ENCODE data around the gene TNRC6C. TPM values are rescaled to one million over a fixed set of nuclear protein-coding genes. Genes with fewer than 3 reads are reported as not detected.

Gene TNRC6C
- total RNA-seq, 1 experiment from 2014 or later = not detected

- H3K4me2 ChIP-seq (ENCODE audit: low read depth, low read length, poor library complexity, severe bottlenecking) = no peak overlapping the region
- H3K4me1 ChIP-seq (ENCODE audit: low read length) = peaks cover 8% of the 10 kb centered on the region
- H3K79me2 ChIP-seq (ENCODE audit: low read length) = no peaks in the 10 kb centered on the region
- no peaks in the 10 kb centered on the region for H3K9me2 ChIP-seq (replicated peaks; ENCODE audit: insufficient read depth, low read length)
- peaks cover 14% of the 10 kb centered on the region for H4K20me1 ChIP-seq (ENCODE audit: insufficient read depth, low read depth, low read length)
- H3K36me3 ChIP-seq (ENCODE audit: insufficient read depth, low read length) = peaks cover 6% of the 10 kb centered on the region
- no peaks in the 10 kb centered on the region for H3K9me3 ChIP-seq (ENCODE audit: low read length)
- no peak overlapping the region for H2AFZ ChIP-seq (ENCODE audit: low read length)
- no peak overlapping the region for H3K27ac ChIP-seq (ENCODE audit: low read length)
- H3K4me3 ChIP-seq (ENCODE audit: low read length) = no peak overlapping the region
- H3K27me3 ChIP-seq (ENCODE audit: low read length) = no peaks in the 10 kb centered on the region
- H3K9ac ChIP-seq (ENCODE audit: low read length) = no peak overlapping the region
- no peak for DNase-seq
Measured at GRCh38 chr17:78116411-78116810, 157.9 kb downstream of the TNRC6C start.

GRCh38 chr17:78117027-78117981 is 158.8 kb downstream of the TNRC6C start:
- H3K9me2 ChIP-seq (replicated peaks; ENCODE audit: insufficient read depth, low read length) = no peaks in the 10 kb centered on the region
- no peak overlapping the region for H3K27ac ChIP-seq (ENCODE audit: low read length)
- H3K79me2 ChIP-seq (ENCODE audit: low read length) = 0 out of 2 replicates have a peak, but pooled peaks cover 2% of the 10 kb centered on the region
- no peak overlapping the region for H3K9ac ChIP-seq (ENCODE audit: low read length)
- no peak overlapping the region for H3K4me3 ChIP-seq (ENCODE audit: low read length)
- no peak overlapping the region for H3K4me2 ChIP-seq (ENCODE audit: low read depth, low read length, poor library complexity, severe bottlenecking)
- peaks cover 8% of the 10 kb centered on the region for H3K4me1 ChIP-seq (ENCODE audit: low read length)
- peaks cover 5% of the 10 kb centered on the region for H3K36me3 ChIP-seq (ENCODE audit: insufficient read depth, low read length)
- H3K27me3 ChIP-seq (ENCODE audit: low read length) = no peaks in the 10 kb centered on the region
- H4K20me1 ChIP-seq (ENCODE audit: insufficient read depth, low read depth, low read length) = peaks cover 6% of the 10 kb centered on the region; the same call in 1 of the 2 replicates
- no peak overlapping the region for H2AFZ ChIP-seq (ENCODE audit: low read length)
- H3K9me3 ChIP-seq (ENCODE audit: low read length) = no peaks in the 10 kb centered on the region
- DNase-seq = no peak

DNA sequence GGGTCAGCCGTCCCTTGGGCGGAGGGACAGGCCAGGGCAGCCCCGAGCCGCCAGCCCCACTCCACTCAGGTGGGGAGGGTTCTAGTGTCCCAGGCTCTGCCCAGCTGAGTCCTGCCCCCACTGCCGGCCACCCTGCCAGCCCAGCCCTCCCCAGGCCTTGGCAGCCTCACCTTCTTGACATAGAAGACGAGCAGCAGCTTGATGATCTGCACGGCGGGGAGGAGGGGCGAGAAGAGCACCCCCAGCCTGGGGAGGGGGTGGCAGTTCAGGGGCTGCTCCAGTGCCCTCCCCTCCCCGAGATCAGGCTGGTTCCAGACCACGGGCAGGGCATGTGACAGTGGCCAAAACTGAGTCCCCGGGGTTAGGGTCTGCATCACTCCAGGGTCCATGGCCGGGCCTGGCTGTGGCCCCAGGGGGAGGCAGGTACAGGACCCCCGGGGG is 160.3 kb downstream of the TNRC6C start:
- Histone ChIP-seq H3K36me3 (ENCODE audit: insufficient read depth, low read length) (peaks cover 13% of the 10 kb centered on the region), H2AFZ (ENCODE audit: low read length) (no peak overlapping the region), H3K9me2 (replicated peaks; ENCODE audit: insufficient read depth, low read length) (no peaks in the 10 kb centered on the region), H3K4me1 (ENCODE audit: low read length) (peaks cover 8% of the 10 kb centered on the region), H3K4me3 (ENCODE audit: low read length) (no peak overlapping the region), H3K4me2 (ENCODE audit: low read depth, low read length, poor library complexity, severe bottlenecking) (no peak overlapping the region), H3K27me3 (ENCODE audit: low read length) (no peaks in the 10 kb centered on the region), H3K9me3 (ENCODE audit: low read length) (no peaks in the 10 kb centered on the region), H4K20me1 (ENCODE audit: insufficient read depth, low read depth, low read length) (peaks cover 8% of the 10 kb centered on the region; the same call in 1 of the 2 replicates), H3K27ac (ENCODE audit: low read length) (no peak overlapping the region), H3K9ac (ENCODE audit: low read length) (no peak overlapping the region), H3K79me2 (ENCODE audit: low read length) (peaks cover 13% of the 10 kb centered on the region)
- DNase-seq = no peak

DNA sequence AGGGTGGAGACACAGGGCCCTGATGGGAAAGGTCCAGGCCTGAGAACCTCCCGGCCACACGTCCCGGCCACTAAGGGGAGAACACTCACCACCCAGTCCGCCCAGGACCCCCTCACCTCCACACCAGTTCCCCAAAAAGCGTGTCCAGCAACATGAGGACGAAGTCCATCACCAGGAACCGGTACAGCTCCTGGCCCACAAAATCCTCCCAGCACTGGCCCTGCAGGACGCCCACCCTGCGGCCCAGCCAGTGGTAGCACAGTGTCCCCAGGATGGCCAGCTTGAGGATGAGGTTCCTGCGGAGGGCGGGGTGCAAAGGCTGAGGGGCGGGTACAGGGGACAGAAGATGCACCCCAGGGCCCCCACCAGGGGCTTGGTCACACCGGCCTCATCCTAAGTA is 162.0 kb downstream of the TNRC6C start:
- H3K79me2 ChIP-seq (ENCODE audit: low read length) = peaks cover 19% of the 10 kb centered on the region
- peaks cover 25% of the 10 kb centered on the region for H3K4me1 ChIP-seq (ENCODE audit: low read length)
- H3K9ac ChIP-seq (ENCODE audit: low read length) = no peak overlapping the region
- H3K9me2 ChIP-seq (replicated peaks; ENCODE audit: insufficient read depth, low read length) = no peaks in the 10 kb centered on the region
- peaks cover 15% of the 10 kb centered on the region for H3K36me3 ChIP-seq (ENCODE audit: insufficient read depth, low read length)
- no peaks in the 10 kb centered on the region for H3K9me3 ChIP-seq (ENCODE audit: low read length)
- no peak overlapping the region for H3K4me3 ChIP-seq (ENCODE audit: low read length)
- no peak for DNase-seq
- H2AFZ ChIP-seq (ENCODE audit: low read length) = no peak overlapping the region
- no peaks in the 10 kb centered on the region for H3K27me3 ChIP-seq (ENCODE audit: low read length)
- no peak overlapping the region for H3K27ac ChIP-seq (ENCODE audit: low read length)
- peaks cover 6% of the 10 kb centered on the region; the same call in 1 of the 2 replicates for H4K20me1 ChIP-seq (ENCODE audit: insufficient read depth, low read depth, low read length)
- H3K4me2 ChIP-seq (ENCODE audit: low read depth, low read length, poor library complexity, severe bottlenecking) = no peak overlapping the region

DNA sequence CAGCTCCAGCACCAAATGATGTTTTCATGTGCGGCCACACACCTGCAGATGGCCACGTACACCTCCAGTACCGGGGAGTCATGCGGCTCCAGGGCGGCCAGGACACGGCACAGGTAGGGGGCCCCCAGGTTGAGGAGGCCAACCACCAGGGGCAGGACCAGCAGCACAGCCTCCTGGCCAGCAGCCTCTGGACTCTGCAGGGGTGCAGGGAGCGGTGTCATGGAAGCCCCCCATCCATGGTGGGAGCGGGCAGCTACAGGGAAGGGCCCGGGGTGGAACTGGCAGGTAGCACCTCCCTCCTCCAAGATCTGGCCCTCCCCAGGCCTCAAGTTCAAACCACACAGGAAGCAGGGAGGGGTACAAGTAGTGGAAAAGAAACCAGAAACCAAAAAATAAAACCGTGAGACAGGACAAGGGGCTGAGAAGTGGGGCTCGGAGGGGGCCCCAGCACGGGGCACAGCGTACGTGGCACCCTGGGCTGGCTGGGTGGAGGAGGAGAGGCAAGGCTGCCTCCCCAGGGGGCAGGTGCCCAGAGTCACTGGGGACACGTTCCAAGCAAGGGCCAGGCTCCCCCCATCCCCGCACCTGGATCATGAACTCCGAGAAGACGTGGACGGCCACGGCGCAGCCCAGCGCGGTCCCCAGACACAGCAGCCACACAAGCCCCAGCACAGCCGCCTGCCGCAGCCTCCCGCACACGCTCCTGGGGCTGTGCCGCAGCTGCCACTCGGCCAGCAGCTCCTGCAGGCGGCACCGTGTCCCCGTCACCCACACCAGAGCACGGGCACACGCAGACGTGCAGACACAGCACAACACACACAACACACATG is 162.7 kb downstream of the TNRC6C start:
- Histone ChIP-seq H3K9ac (ENCODE audit: low read length) (no peak overlapping the region), H3K9me3 (ENCODE audit: low read length) (no peaks in the 10 kb centered on the region), H2AFZ (ENCODE audit: low read length) (no peak overlapping the region), H4K20me1 (ENCODE audit: insufficient read depth, low read depth, low read length) (peaks cover 6% of the 10 kb centered on the region; the same call in 1 of the 2 replicates), H3K36me3 (ENCODE audit: insufficient read depth, low read length) (peaks cover 15% of the 10 kb centered on the region), H3K4me1 (ENCODE audit: low read length) (peaks cover 32% of the 10 kb centered on the region), H3K79me2 (ENCODE audit: low read length) (peaks cover 26% of the 10 kb centered on the region), H3K4me3 (ENCODE audit: low read length) (no peak overlapping the region), H3K27me3 (ENCODE audit: low read length) (no peaks in the 10 kb centered on the region), H3K27ac (ENCODE audit: low read length) (no peak overlapping the region), H3K4me2 (ENCODE audit: low read depth, low read length, poor library complexity, severe bottlenecking) (no peak overlapping the region), H3K9me2 (replicated peaks; ENCODE audit: insufficient read depth, low read length) (no peaks in the 10 kb centered on the region)
- DNase-seq = no peak

DNA sequence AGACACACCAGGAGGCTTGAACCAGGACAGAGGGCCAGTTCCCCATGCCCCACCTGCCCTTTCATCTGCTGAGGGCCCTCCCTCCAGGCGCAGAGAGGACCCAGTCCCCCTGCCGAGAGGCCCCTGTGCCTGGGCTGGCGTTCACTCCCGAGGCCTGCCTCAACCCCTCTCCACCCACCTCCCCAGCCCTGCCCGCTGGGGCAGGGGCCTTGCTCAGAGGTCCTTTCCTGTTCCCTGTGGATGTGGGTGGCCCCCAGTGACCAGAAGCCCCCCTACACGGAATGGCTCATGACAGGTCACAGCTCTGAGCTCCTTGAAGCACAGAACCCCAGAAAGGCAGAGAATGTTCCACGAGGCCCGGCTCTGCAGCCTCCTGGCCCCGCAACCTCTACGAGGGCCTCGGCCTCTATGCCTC is 163.3 kb downstream of the TNRC6C start:
- Histone ChIP-seq H3K4me3 (ENCODE audit: low read length) (no peak overlapping the region), H3K36me3 (ENCODE audit: insufficient read depth, low read length) (peaks cover 15% of the 10 kb centered on the region), H3K27me3 (ENCODE audit: low read length) (no peaks in the 10 kb centered on the region), H3K4me2 (ENCODE audit: low read depth, low read length, poor library complexity, severe bottlenecking) (no peak overlapping the region), H3K79me2 (ENCODE audit: low read length) (peaks cover 32% of the 10 kb centered on the region), H3K27ac (ENCODE audit: low read length) (no peak overlapping the region), H3K9me3 (ENCODE audit: low read length) (no peaks in the 10 kb centered on the region), H4K20me1 (ENCODE audit: insufficient read depth, low read depth, low read length) (peaks cover 6% of the 10 kb centered on the region; the same call in 1 of the 2 replicates), H3K9me2 (replicated peaks; ENCODE audit: insufficient read depth, low read length) (no peaks in the 10 kb centered on the region), H2AFZ (ENCODE audit: low read length) (no peak overlapping the region), H3K4me1 (ENCODE audit: low read length) (peaks cover 37% of the 10 kb centered on the region), H3K9ac (ENCODE audit: low read length) (no peak overlapping the region)
- DNase-seq = no peak

DNA sequence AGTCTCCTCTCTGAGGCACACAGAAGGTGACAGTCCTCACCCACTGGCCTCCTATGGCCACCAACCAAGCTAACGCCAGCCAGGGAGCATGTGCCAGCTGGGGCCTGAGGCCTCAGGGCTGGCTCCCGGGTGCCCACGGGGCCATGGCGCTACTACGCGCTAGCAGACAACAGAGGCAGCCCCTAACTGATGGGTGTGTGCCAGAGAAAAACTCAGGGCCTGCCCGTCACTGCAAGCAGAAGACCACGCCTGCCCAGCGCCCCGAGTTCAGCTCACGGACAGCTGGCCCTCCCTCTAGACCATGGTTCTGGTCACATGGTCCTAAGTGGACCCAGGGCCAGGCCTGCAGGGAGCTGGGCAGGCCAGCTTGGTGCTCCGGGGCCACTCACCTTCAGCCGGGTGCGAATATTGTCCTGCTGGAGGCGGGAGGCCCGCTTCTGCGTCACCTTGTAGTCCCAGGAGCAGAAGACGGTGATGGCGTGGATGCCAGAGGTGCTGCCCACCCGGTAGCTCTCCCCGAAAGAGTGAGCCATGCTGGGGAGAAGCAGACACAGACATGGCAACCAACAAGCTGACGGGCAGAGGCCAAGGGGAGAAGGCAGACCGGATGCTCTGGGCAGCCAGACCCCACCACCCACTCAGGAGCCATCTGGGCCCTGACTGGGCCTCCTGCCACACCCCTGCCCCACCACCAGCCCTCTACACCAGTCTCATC is 163.9 kb downstream of the TNRC6C start:
- no peak overlapping the region for H3K9ac ChIP-seq (ENCODE audit: low read length)
- peaks cover 42% of the 10 kb centered on the region for H3K4me1 ChIP-seq (ENCODE audit: low read length)
- no peaks in the 10 kb centered on the region for H3K9me3 ChIP-seq (ENCODE audit: low read length)
- no peak overlapping the region for H3K4me2 ChIP-seq (ENCODE audit: low read depth, low read length, poor library complexity, severe bottlenecking)
- H3K27me3 ChIP-seq (ENCODE audit: low read length) = no peaks in the 10 kb centered on the region
- H3K9me2 ChIP-seq (replicated peaks; ENCODE audit: insufficient read depth, low read length) = no peaks in the 10 kb centered on the region
- H4K20me1 ChIP-seq (ENCODE audit: insufficient read depth, low read depth, low read length) = peaks cover 6% of the 10 kb centered on the region; the same call in 1 of the 2 replicates
- no peak overlapping the region for H2AFZ ChIP-seq (ENCODE audit: low read length)
- no peak for DNase-seq
- H3K4me3 ChIP-seq (ENCODE audit: low read length) = no peak overlapping the region
- no peak overlapping the region for H3K27ac ChIP-seq (ENCODE audit: low read length)
- peaks cover 38% of the 10 kb centered on the region for H3K79me2 ChIP-seq (ENCODE audit: low read length)
- peaks cover 15% of the 10 kb centered on the region for H3K36me3 ChIP-seq (ENCODE audit: insufficient read depth, low read length)
